ENCODE results near the gene DCUN1D1.
A peak's percentile ranks its signal among the peaks of the same experiment; 100 is the strongest.
"Not testable (repeated sequence)": the region's sequence is repeated elsewhere in the genome, so short reads cannot be mapped to it uniquely, and the experiment has no call there.

The DCUN1D1 gene

DNA sequence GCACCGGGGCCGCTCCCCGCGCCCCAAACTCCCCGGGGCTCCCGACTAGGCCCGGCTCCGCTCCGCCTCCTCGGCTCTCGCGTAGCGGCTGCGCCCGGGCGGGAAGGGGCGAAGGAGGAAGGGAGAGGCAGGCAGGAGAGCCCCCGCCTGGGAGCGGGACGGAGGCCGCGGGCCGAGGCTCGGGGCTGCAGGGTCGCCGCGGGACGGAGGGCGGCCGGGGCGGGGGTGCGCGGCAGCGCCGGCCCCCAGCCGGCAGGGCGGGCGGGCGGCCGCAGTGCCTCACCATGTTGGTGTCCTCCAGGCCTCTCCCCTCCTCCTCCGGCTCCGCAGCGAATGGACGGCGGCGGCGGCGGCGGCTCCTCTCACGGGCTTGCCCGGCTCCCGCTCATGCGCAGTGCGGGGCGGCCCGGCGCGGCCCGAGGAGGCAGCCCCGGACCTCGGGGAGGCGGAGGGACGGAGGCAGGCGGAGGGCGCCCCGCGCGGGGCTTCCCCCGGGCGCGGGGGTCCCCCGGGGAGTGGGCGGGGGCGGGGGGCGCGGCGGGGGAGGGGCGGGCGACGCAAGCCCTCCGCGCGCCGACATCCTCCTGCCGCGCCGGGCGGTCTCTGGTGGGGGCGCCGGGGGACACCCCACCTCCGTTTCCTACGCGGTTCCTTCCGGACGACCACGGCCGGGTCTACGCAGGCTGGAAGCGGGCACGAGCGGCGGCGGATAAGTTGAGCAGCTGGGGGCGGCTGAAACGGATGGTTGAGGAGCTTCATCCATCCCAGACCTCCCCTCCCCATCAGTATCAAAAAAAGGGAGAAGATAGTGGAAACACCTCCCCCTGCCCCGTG is at the start of gene DCUN1D1:
Gene DCUN1D1, minus strand, starts transcription at position 335 of the 834 bp plus-strand sequence. Its CDS starts 49 bp downstream, at position 286.
- in situ Hi-C loops (cut with MboI; ENCODE audit: low pct_unique_long_range_greater_than_20kb, low sequenced_read_pairs): no loop called here
- DNase-seq: peak; percentile 77

DNA sequence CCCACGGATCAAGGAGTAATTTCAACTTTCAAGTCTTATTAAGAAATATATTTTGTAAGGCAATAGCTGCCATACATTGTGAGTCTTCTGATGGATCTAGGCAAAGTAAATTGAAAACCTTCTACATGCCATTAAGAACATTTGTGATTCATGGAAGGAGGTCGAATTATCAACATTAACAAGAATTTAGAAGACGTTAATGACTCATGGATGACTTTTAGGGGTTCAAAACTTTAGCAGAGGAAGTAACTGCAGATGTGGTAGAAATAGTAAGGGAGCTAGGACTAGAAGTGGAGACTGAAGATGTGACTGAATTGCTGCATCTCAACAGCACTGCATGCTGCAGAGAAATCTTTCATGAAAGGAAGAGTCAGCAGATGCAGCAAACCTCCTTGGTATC is 48.1 kb upstream of the DCUN1D1 start:
- in situ Hi-C loops (cut with MboI; ENCODE audit: low pct_unique_long_range_greater_than_20kb, low sequenced_read_pairs): no loop called here
- DNase-seq: no peak

DNA sequence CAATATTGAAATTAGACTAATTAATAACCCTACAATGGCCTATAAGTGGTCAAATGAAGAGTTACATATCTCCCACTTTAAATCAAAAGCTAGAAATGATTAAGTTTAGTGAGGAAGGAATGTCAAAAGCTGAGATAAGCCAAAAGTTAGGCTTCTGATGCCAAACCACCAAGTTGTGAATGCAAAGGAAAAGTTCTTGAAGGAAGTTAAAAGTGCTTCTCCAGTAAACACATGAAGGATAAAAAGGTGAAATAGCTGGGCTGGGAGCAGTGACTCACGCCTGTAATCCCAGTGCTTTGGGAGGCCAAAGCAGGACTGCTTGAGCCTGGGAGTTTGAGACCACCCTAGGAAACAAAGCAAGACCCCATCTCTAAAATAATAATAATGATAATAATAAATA is 46.9 kb upstream of the DCUN1D1 start:
- in situ Hi-C loops (cut with MboI; ENCODE audit: low pct_unique_long_range_greater_than_20kb, low sequenced_read_pairs): no loop called here
- DNase-seq: no peak

DNA sequence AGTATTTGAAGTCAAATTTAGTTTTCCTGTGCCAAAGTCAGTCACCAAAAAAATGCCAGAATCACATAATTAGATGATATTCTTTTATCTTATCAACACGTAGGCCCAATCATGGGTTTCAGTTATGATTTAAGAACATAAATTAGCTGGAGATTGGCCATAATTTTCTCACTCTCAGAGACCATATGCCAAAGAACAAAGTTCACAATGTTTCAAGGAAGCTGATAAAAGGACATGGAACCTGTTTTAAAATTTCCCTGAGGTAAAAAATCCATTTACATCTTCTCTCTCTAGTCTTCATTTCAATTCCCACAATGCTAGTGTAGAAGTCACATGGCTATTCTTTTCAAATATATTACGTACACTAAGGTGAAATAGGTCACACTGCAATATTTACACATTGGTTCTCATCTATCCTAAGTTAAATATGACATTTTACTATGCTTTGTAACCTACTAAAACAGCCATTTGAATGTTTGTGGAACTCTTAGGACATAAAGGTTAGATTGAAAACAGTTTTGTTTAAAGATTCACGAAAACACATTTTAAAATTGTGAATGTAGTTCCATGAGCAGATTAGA is 42.7 kb upstream of the DCUN1D1 start:
- in situ Hi-C loops (cut with MboI; ENCODE audit: low pct_unique_long_range_greater_than_20kb, low sequenced_read_pairs): no loop called here
- DNase-seq: no peak

DNA sequence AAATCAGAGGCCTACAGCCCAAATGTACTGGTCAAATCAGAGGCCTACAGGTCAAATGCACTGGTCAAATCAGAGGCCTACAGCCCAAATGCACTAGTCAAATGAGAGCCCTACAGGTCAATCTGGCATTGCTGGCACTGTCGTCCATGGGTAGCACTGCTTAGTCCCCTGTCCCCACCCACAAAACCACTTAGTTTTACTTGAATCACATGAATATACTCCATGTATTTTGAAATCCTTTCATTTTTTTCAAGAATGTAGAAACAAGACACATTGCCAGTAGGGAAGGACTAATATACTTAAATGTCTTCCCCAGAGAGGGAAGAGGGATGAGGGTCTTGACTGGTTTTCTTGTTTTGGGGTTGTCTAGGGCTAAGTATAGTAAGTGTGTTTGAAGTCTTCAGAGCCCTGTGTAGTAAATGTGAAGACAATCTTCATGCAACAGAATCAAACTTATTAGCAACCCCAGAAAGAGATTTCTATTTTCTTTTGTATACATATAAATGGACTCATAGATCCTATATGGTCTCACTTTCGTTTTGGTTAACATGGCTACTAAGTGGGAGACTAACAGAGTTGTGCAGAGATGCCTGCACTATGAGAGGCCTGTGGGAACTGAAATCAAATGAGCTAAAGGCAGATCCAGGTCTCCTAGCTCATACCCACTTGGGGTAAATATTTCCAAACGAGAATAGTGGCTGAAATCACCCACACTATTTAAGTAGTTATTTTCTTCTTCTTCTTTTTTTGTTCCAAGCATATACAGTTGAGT is 38.3 kb upstream of the DCUN1D1 start:
- in situ Hi-C loops (cut with MboI; ENCODE audit: low pct_unique_long_range_greater_than_20kb, low sequenced_read_pairs): no loop called here

DNA sequence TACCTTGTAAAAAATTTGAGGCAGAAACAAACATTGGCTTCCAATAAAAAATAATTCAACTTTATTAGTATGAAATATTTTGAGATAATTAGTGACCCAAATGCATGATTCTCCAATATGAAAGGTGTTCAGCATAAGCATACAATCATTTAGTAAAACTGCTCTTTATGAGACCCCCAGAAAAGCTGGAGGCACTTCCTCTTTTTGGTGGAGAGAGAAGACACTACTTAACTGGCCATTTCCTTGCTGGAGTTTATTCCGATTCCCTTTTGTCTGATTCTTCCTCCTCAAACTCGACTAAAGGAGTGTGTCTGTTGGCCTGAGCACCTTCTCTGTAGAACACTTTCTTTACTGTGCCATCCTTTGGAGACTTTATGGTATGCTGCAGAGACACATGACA is 34.8 kb upstream of the DCUN1D1 start:
- in situ Hi-C loops (cut with MboI; ENCODE audit: low pct_unique_long_range_greater_than_20kb, low sequenced_read_pairs): no loop called here

More for the DNA sequence above, 38.3 kb upstream of the DCUN1D1 start:
- peak; percentile 43 for DNase-seq

DNA sequence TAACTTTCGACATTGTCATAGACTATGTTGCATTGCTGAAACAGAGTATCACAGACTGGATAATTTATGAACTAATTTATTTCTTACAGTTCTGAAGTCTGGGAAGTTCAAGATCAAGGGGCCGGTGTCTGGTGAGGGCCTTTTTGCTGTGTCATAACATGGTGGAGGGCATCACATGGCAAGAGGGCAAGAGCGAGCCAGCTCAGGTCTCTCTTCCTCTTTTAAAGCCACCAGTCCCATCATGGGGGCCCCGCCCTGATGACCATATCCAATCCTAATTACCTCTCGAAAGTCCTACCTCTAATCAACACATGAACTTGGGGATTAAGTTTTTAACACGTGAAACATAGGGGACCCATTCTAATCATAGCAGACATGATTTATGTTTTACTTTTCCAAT is 33.5 kb upstream of the DCUN1D1 start:
- no peak for DNase-seq
- in situ Hi-C loops (cut with MboI; ENCODE audit: low pct_unique_long_range_greater_than_20kb, low sequenced_read_pairs): no loop called here

More for the DNA sequence above, 34.8 kb upstream of the DCUN1D1 start:
- DNase-seq: peak; percentile 36

DNA sequence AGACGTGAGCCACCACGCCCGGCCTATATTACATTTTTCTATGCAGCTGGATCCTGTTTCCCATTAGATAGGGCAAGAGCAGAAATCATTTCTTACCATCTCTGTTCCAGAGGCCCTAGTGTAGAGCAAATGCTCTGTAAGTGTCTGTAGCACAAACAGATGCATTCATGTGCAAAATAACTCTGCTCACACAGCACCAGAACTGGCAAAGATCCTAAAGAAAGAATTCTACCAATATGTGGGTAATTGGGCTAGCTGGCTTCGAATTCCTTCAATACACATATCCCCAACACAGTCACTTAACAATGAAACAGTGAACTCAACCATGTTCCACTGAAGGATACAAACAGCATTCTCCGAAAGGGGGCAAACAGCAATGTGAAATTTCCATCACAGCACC is 32.7 kb upstream of the DCUN1D1 start:
- in situ Hi-C loops (cut with MboI; ENCODE audit: low pct_unique_long_range_greater_than_20kb, low sequenced_read_pairs): no loop called here
- no peak for DNase-seq

DNA sequence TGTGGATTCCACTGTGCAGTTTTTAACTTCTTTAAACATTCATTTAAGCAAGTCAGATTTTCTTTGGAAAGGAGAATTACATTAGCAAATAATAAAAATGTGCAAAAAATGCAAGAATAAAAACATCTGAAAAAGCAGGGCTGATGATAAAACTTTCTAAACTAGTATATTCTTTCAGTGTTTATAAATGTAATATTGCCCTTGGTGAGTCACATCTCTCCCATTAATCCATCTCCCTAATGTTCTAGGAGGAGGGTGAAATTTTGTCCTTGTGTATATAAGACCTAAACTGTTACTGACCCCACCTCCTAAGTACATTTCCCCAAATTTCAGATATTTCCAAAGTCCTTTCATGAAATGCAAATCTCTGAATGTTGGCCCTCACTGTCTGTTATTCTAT is 28.5 kb upstream of the DCUN1D1 start:
- no peak for DNase-seq
- in situ Hi-C loops (cut with MboI; ENCODE audit: low pct_unique_long_range_greater_than_20kb, low sequenced_read_pairs): no loop called here

DNA sequence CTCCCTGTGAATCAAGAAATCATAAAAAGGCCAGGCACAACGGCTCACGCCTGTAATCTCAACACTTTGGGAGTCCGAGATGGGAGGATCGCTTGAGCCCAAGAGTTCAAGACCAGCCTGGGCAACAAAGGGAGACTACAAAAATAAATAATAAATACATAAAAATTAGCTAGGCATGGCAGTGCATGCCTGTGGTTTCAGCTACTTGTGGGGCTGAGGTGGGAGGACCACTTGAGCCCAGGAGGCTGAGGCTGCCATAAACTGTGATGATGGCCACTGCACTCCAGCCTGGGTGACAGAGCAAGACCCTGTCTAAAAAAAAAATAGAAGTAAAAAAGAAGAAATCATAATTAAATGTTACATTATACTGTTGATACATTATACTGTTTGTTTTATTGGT is 28.0 kb upstream of the DCUN1D1 start:
- in situ Hi-C loops (cut with MboI; ENCODE audit: low pct_unique_long_range_greater_than_20kb, low sequenced_read_pairs): no loop called here
- no peak for DNase-seq

DNA sequence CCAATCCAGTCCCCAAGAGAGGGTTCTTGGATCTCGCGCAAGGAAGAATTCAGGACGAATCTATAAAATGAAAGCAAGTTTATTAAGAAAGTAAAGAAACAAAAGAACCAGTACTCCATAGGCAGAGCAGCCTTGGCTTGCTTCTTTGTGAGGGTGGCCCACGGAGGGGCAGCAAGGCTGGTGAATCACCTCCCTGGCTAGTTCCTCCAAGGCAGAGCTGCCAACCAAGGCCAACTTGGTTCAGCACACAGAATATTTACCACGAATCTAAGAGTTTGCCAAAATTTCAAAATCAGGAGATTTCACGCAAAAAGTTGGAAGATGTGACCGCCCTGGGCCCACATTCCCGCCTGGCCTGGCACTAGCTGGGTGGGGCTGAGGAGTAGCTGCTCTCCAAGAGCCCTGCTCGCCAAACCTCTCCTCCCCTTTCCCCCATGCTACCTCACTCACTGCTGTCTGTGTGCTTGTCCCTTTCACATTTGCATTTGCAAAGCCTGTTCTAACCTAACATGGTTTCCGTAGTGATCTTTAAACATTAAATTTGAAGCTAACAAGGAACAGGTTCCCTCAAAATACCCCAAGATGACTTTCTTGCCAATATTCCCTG is 26.2 kb upstream of the DCUN1D1 start:
- no peak for DNase-seq
- in situ Hi-C loops (cut with MboI; ENCODE audit: low pct_unique_long_range_greater_than_20kb, low sequenced_read_pairs): no loop called here

DNA sequence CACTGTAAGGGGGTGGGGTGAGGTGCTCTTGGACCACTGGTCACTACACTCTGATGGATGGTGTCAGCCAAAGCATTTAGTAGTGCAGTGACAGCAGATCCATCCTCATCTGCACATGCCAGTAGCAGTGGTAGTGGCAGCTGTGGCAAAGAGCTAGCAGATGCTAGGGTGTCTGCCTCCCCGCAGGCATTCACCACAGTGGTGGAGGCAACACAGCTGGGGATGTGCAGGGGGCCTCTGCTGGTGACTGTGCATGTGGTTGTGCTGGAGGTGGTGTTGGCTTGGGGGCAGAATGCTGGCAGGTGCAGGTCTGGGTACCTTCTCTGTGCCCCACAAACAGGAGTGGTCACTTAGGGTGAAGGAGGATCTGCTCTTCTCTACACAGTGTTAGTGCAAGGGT is 19.4 kb upstream of the DCUN1D1 start:
- DNase-seq: no peak
- in situ Hi-C loops (cut with MboI; ENCODE audit: low pct_unique_long_range_greater_than_20kb, low sequenced_read_pairs): no loop called here

DNA sequence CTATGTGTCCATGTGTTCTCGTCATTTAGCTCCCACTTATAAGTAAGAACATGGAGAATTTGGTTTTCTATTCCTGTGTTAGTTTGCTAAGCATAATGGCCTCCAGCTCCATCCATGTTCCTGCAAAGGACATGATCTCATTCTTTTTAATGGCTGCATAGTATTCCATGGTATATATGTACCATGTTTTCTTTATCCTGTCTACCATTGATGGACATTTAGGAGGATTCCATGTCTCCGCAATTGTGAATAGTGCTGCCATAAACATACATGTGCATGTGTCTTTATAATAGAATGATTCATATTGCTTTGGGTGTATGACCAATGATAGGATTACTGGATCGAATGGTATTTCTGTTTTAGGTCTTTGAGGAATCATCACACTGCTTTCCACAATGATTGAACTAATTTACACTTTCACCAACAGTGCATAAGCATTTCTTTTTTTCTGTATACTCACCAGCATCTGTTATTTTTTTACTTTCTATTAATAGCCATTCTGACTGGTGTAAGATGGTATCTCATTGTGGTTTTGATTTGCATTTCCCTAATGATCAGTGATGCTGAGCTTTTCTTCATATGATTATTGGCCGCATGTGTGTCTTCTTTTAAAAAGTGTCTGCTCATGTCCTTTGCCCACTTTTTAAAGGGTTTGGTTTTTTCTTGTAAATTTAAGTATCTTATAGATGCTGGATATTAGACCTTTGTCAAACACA is 13.3 kb upstream of the DCUN1D1 start:
- DNase-seq; in situ Hi-C loops (cut with MboI; ENCODE audit: low pct_unique_long_range_greater_than_20kb, low sequenced_read_pairs): not testable (repeated sequence)

DNA sequence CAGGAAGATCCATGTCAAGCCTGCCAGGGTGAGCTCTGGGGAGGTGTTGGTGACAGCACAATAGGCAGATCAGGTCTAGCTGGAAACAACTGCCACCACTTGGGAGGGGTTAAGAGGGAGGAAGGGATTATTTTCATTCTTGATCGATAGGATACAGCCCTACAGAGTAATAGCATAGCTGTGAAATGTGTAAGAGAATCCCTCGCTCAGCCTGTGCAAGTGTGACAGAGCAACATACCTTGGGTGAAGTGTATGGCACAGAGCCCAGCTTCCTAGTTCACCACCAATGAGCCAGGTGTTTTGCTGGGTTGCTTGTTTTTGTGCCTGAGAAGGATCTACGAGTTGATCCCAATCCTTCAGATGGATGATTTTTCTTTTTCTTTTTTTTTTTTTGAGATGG is 9.2 kb upstream of the DCUN1D1 start:
- no peak for DNase-seq
- in situ Hi-C loops (cut with MboI; ENCODE audit: low pct_unique_long_range_greater_than_20kb, low sequenced_read_pairs): no loop called here

DNA sequence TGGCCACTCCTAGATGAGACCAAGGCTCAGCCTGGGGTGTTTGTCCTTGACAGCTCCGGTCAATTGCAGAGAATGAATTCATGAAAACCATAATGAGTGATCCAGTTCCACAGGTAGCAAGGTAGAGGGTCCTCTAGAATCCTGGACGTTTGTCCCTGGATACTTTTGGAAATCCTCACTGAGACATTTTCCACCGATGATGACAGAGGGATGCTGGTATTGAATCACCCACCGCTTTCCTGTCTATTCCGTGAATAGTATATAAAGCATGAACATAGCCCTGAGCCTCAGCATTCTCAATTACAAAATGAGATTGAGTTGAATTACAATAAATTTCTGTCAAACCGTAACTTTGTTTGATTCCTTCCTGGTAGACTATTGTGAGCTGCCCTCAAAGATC is 5.7 kb upstream of the DCUN1D1 start:
- no peak for DNase-seq
- in situ Hi-C loops (cut with MboI; ENCODE audit: low pct_unique_long_range_greater_than_20kb, low sequenced_read_pairs): no loop called here

DNA sequence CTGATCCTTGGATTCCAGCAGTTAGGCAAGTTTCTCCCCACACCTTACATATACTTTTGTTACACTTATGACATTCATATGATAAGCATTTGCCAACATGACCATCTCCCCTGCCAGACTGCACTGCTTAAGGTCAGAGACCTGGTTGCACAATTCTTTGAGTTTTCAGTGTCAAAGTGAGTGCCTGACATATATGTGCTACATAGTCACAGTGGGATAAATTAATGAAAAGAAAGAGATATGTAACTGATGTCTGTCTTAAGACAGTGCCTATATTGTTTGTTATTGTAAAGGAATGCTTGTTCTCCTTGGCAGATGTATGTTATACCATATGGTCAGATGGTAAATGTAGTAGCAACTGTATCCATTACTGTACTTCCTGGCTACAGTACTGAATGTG is 3.5 kb upstream of the DCUN1D1 start:
- no peak for DNase-seq
- in situ Hi-C loops (cut with MboI; ENCODE audit: low pct_unique_long_range_greater_than_20kb, low sequenced_read_pairs): no loop called here

DNA sequence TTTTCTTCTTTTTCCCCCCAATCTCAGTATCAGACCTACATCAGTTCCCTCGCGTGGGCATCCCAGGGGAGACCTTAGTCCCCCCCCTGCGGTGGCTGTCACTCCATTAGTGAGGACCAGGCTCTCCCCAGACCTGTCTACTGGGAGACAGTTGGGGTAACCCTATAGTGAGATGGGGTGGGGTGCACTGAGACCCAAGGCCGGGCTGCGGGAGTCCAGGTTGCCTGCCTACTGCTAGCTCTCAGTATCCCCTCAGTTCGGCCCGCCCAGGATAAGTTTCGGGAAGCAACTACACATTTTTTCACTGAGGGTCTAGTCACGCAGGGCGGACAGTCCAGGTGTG is 671 bp upstream of the DCUN1D1 start:
- no peak for DNase-seq
- in situ Hi-C loops (cut with MboI; ENCODE audit: low pct_unique_long_range_greater_than_20kb, low sequenced_read_pairs): no loop called here

DNA sequence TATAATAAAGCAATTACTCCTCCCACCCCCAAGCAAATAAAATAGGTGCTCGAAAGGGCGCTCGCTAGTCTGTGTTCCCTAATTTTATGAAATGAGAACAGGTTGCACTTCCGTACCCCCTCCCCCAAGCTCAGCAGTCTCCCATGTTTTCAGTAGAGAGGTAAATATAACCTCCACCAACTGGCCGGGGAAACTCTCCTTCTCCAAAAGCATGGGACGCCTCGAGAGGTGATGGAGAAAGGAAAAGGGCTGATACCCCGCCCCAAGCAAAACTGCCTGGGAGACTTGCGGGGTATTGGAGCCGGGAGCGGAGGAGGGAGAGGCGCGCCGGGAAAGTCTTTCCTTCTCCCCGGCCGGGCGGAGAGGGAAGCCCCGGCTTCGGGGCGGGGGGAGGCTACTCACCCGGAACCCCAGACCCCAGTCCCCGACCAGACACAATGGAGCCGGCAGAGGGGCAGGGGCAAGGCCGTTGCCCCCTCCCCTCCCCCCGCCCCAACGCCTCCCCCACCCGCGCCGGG is 605 bp downstream of the DCUN1D1 start:
- DNase-seq: peak; percentile 61
- in situ Hi-C loops (cut with MboI; ENCODE audit: low pct_unique_long_range_greater_than_20kb, low sequenced_read_pairs): no loop called here

DNA sequence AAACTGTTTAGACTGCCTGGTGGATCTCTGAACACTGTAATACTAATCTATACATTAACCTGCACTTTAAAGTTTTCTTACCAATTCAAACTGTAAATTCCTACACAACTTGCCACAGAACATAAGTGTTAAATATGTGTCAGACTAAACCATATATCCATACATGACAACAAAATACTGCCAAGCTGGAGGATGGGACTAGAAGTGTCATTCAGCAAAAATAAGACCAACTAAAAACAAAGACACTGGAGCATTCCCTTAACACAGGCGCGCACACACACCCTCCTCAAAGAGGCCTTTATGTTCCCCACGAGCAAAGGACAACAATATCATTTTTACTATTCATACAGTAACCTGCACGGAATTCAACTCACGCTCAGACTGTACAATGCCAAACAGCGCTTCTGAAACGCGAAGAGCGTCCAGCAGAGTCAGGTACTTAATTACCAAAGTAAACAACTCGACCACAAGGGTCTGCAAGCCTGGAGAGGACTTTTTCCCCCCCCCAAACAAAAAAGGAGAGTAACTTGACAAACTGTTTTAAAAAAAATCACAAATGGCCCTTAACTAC is 1.1 kb downstream of the DCUN1D1 start:
- in situ Hi-C loops (cut with MboI; ENCODE audit: low pct_unique_long_range_greater_than_20kb, low sequenced_read_pairs): no loop called here
- no peak for DNase-seq

All from KBM-7 (cell line).